Measurements from ENCODE around the gene MCF2L2. TPM values are rescaled to one million over a fixed set of nuclear protein-coding genes. Genes with fewer than 3 reads are reported as not detected.

The MCF2L2 gene
- total and polyA plus RNA-seq, 2 donors (not counting 1 experiment from before 2014, with no cell fraction given), result 0.03 to 1.6 TPM

- Mint-ChIP-seq H3K27me3 (peaks cover 27% of the 10 kb centered on the region), H3K4me1 (no peaks in the 10 kb centered on the region), H3K27ac (no peak overlapping the region), H3K9me3 (ENCODE audit: insufficient read depth) (no peaks in the 10 kb centered on the region), H3K4me3 (no peak overlapping the region)
- Histone ChIP-seq H3K4me2 (replicated peaks; ENCODE audit: low read depth, low read length, poor library complexity, severe bottlenecking) (no peak overlapping the region), H2AFZ (ENCODE audit: insufficient read depth, low read depth, low read length, poor library complexity, severe bottlenecking) (no peak overlapping the region), H3K36me3 (replicated peaks in 1 of 2; ENCODE audit: control extremely low read depth in 1 of 2, control insufficient read depth in 1 of 2, extremely low read depth in 1 of 2, insufficient read depth in 2 of 2, low read length in 1 of 2) (no peaks in the 10 kb centered on the region), H3K27me3 (replicated peaks in 1 of 4; ENCODE audit: control extremely low read depth in 1 of 4, control insufficient read depth in 3 of 4, insufficient read depth in 4 of 4, low read length in 3 of 4) (peaks cover 0 to 6% (median under 1%) of the 10 kb centered on the region in 4 experiments), H3K79me2 (ENCODE audit: control insufficient read depth, insufficient read depth, low read length) (no peaks in the 10 kb centered on the region), H3K4me3 (ENCODE audit: control extremely low read depth in 1 of 5, extremely low read depth in 1 of 5, insufficient read depth in 1 of 5, low read depth in 2 of 5, low read length in 4 of 5) (no peak overlapping the region), H3K9me3 (ENCODE audit: control extremely low read depth in 1 of 3, control insufficient read depth in 2 of 3, insufficient read depth in 1 of 3, low read length in 2 of 3) (no peaks in the 10 kb centered on the region), H4K20me1 (ENCODE audit: control insufficient read depth, insufficient read depth, low read length, poor library complexity, severe bottlenecking) (no peaks in the 10 kb centered on the region), H3K9ac (ENCODE audit: low read length) (no peak overlapping the region), H3K4me1 (ENCODE audit: control insufficient read depth in 2 of 2, insufficient read depth in 2 of 2, low read length in 2 of 2) (no peaks in the 10 kb centered on the region), H3K27ac (ENCODE audit: low read length in 2 of 2) (no peak overlapping the region)
- intact Hi-C loops (cut with micrococcal nuclease), result no loop called here
- ChIA-PET CTCF (interaction anchor here (2.4 to 5.0 kb wide), 2 partner anchors 9 to 206 kb away, joined by 9 to 20 read pairs; no protein-coding TSS in a partner anchor), POLR2A (no interaction called here)
- no peak for TF ChIP-seq EZH2 (IDR thresholded peaks at IDR 0.05; ENCODE audit: borderline replicate concordance, insufficient read depth, low read depth, low read length, poor library complexity, severe bottlenecking)
- TF ChIP-seq, protein P1, sequence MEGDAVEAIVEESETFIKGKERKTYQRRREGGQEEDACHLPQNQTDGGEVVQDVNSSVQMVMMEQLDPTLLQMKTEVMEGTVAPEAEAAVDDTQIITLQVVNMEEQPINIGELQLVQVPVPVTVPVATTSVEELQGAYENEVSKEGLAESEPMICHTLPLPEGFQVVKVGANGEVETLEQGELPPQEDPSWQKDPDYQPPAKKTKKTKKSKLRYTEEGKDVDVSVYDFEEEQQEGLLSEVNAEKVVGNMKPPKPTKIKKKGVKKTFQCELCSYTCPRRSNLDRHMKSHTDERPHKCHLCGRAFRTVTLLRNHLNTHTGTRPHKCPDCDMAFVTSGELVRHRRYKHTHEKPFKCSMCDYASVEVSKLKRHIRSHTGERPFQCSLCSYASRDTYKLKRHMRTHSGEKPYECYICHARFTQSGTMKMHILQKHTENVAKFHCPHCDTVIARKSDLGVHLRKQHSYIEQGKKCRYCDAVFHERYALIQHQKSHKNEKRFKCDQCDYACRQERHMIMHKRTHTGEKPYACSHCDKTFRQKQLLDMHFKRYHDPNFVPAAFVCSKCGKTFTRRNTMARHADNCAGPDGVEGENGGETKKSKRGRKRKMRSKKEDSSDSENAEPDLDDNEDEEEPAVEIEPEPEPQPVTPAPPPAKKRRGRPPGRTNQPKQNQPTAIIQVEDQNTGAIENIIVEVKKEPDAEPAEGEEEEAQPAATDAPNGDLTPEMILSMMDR (IDR thresholded peaks at IDR 0.05), result no peak
- ATAC-seq (ENCODE audit: low read depth) (no peak), DNase-seq (no peak)
Measured at GRCh38 chr3:183390844-183391243, 37.6 kb downstream of the MCF2L2 start.

GRCh38 chr3:183388213-183388895 is 40.1 kb downstream of the MCF2L2 start:
- ATAC-seq (ENCODE audit: low read depth) (no peak), DNase-seq (no peak)
- Histone ChIP-seq H3K27me3 (replicated peaks in 1 of 4; ENCODE audit: control extremely low read depth in 1 of 4, control insufficient read depth in 3 of 4, insufficient read depth in 4 of 4, low read length in 3 of 4) (peaks cover 0 to 10% (median 2%) of the 10 kb centered on the region in 4 experiments), H3K4me3 (ENCODE audit: control extremely low read depth in 1 of 5, extremely low read depth in 1 of 5, insufficient read depth in 1 of 5, low read depth in 2 of 5, low read length in 4 of 5) (no peak overlapping the region), H3K4me2 (replicated peaks; ENCODE audit: low read depth, low read length, poor library complexity, severe bottlenecking) (no peak overlapping the region), H3K4me1 (ENCODE audit: control insufficient read depth in 2 of 2, insufficient read depth in 2 of 2, low read length in 2 of 2) (no peaks in the 10 kb centered on the region), H3K9me3 (ENCODE audit: control extremely low read depth in 1 of 3, control insufficient read depth in 2 of 3, insufficient read depth in 1 of 3, low read length in 2 of 3) (no peaks in the 10 kb centered on the region), H3K36me3 (replicated peaks in 1 of 2; ENCODE audit: control extremely low read depth in 1 of 2, control insufficient read depth in 1 of 2, extremely low read depth in 1 of 2, insufficient read depth in 2 of 2, low read length in 1 of 2) (no peaks in the 10 kb centered on the region), H4K20me1 (ENCODE audit: control insufficient read depth, insufficient read depth, low read length, poor library complexity, severe bottlenecking) (no peaks in the 10 kb centered on the region), H3K27ac (ENCODE audit: low read length in 2 of 2) (no peak overlapping the region), H2AFZ (ENCODE audit: insufficient read depth, low read depth, low read length, poor library complexity, severe bottlenecking) (no peak overlapping the region), H3K9ac (ENCODE audit: low read length) (no peak overlapping the region), H3K79me2 (ENCODE audit: control insufficient read depth, insufficient read depth, low read length) (no peaks in the 10 kb centered on the region)
- ChIA-PET POLR2A (no interaction called here), CTCF (interaction anchor here (0.7 to 5.0 kb wide), 6 partner anchors 22 to 266 kb away, joined by 3 to 20 read pairs (median 6); no protein-coding TSS in a partner anchor)
- Mint-ChIP-seq H3K27me3 (peaks cover 28% of the 10 kb centered on the region), H3K4me3 (no peak overlapping the region), H3K4me1 (no peaks in the 10 kb centered on the region), H3K27ac (no peak overlapping the region), H3K9me3 (ENCODE audit: insufficient read depth) (no peaks in the 10 kb centered on the region)
- no peak for TF ChIP-seq EZH2 (IDR thresholded peaks at IDR 0.05; ENCODE audit: borderline replicate concordance, insufficient read depth, low read depth, low read length, poor library complexity, severe bottlenecking)
- TF ChIP-seq, protein P1 (IDR thresholded peaks at IDR 0.05), result no peak
- intact Hi-C loops (cut with micrococcal nuclease), result no loop called here
- WGBS (ENCODE audit: insufficient coverage), result 95% methylated on average over 6 of the region's 7 CpGs

All from B cell (primary cell).